B cell (primary cell): ENCODE measurements around the gene NADK2.

Experiments used
- CTCF ChIP-seq: fragments of 200-600 bp; IDR thresholded peaks from one replicate; pipeline ENCODE4 v1.8.0; 2022; ENCODE audit warnings: antibody characterized with exemption, mild to moderate bottlenecking
- EZH2 ChIP-seq: IDR thresholded peaks from 2 replicates; pipeline ENCODE4 v1.6.1; 2012; ENCODE audit warnings: borderline replicate concordance, low read depth, mild to moderate bottlenecking, moderate library complexity, low read length; ENCODE audit not compliant: insufficient read depth, poor library complexity, severe bottlenecking

DNA sequence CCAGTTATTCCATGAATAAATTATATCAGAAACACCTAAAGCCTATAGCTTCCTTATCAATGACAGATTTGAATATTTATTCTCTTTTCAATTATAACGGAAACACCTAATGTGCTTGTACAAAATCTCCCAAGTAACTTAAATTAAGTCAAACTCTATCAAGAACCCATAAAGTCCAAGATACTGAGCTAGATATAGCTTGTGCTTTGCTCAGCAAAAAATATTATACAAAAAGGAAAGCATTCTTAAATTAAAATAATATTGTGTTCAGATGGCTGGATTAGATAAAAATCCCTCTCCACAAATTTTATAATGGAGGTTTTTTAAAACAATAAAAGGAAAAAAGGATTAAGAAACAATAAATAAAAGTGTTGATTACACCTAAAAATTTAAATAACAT lies 23.7 kb downstream of the NADK2 start:
- TF ChIP-seq CTCF (no peak), EZH2 (no peak)
